NCI-H1417 treated with DMSO at 0.1 percent for 48 hours (cell line): ENCODE data around the gene LPIN3.
A peak's percentile ranks its signal among the peaks of the same experiment; 100 is the strongest.

Experiments used
- DNase-seq: peaks from one replicate; lab custom pipeline; 2025; lab: John Stamatoyannopoulos, UW

LPIN3 gene

DNA sequence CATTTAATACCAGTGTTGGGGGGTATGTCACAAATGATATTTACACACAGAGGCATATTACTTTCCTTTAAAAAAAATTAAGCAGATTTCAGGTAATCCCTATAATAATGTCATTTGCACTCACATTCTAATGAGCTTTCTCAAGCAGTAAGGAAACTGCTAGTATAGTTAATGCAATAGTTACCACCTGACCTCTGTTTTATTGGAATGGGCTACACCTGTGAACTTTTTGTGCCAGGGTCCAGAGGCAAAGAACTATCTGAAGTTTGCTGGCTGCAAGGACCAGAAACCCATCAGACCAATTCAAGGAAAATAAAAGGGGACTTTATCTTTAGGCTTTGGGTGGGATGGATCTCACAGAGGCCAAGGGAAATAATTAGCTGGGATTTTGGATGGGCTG is 20.2 kb upstream of the LPIN3 start:
- no peak for DNase-seq

DNA sequence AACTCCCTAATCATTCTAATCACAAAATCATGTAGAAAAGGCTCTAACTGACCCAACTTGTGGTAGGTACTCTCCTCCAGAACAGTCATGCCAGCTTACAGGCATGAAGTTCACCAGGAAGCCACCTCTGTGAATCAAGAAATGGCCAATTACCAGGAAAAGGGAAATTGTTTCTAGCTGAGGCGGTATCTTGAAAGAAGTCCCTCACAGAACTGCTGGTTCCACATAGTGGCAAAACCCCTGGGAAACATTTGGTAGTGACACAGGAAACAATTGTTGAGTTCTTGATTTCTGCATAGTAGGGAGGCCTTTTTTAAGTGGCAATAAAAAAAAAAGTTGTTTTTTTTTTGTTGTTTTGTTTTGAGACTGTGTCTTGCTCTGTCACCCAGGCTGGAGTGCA is 19.6 kb upstream of the LPIN3 start:
- DNase-seq: no peak

- DNase-seq: no peak
These were observed 13.4 kb upstream of the LPIN3 start for GRCh38 chr20:41327178-41327577.

- DNase-seq: no peak
These were observed 10.9 kb upstream of the LPIN3 start for GRCh38 chr20:41329435-41330342.

DNA sequence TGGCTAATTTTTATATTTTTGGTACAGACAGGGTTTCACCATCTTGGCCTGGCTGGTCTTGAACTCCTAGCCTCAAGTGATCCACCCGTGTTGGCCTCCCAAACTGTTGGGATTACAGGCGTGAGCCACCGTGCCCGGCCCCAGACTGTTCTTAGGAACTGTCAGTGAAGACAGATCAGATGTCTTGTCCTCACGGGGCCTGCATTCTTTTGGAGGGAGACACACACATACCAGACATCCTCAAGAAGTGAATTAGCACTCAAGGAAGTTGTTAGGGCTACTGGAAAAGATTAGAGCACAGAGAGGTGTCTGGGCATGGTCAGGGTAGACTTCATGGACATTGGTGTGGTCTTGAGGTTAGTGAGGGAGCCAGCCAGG is 10.3 kb upstream of the LPIN3 start:
- DNase-seq: no peak

DNA sequence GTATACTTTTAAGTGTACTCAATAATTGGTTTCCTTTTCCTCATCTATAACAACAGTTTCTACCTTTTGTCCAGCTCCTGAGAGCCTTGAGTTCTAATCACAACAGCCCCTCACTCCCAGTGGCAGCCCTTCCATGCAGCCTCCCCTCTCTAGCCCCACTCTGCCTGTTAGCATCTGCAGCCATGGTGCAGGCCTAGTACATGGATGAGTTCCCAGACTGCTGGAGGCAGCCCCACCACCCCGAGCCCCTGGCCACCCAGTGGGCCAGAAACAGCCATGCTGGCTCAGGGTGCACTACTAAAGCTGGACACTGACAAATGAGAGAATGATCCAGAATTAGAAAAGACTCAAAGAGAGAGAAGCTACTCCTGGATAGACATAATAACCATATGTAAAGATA is 9.7 kb upstream of the LPIN3 start:
- DNase-seq: no peak

- DNase-seq: no peak
These were observed 8.9 kb upstream of the LPIN3 start for GRCh38 chr20:41331731-41332130.

- no peak for DNase-seq
These were observed 6.6 kb upstream of the LPIN3 start for GRCh38 chr20:41334036-41334435.

DNA sequence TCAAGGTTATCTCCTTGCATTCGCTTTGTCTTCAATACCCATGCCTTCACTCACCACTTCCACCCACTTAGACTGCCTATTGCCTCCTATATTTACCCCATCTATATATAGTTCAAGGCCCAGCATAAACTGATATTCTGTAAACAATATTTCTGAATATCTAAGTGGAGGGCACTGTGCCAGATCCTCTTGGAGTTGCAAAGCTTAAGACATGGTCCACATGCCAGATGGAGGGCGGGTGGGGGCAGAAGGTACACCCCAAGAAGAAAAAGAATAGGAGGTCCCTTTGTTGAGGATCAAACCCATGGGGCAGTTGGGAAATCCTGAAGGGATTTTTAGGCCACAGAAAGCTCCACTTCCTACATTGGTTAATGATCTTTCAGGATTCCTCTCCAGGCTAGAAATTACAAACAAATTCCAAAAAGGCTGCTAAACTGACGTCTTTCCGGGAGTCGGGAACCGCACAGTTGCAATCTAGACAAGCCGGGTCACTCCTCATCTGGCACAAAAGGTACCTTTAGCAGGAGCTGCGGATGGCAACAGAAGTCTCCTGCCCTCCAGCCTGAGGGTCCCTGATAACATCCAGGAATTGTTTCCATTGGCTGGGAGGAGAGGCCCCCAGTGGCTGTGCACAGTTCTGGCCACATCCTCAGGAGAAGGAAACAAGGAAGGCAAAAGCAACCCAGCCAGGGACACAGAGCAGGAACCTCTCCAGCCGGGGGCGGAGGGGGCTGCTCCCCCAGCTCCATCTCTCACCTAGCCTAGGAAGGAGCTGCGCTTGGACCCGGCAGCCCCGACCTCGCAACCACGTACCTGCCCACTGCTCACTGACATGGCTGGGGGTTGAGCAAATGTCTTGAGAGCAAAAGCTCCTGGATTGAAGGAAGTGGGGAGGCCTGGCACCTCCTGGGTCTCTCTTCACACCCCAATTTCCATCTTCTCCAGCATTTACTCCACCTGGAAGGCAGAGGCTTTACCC is 5.9 kb upstream of the LPIN3 start:
- no peak for DNase-seq

DNA sequence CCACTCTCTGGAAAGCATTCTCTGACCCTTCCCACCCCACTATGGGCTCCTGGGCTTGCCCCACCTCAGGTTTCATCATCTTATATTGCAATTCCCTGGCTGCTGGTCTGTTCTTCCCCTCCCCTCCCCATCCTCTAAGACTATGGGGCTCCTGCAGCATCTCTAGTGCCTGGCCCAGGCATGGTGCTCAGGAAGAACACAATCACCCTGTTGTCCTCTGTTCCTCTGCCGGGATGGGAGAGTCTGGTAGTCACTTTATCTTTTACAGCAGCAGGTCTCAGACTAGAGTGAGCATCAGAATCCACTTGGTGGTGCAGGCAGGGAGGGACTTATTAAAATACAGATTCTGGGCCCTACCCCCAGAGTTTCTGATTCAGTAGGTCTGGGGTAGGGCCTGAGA is 5.0 kb upstream of the LPIN3 start:
- DNase-seq: no peak

GRCh38 chr20:41336711-41337492 is 3.7 kb upstream of the LPIN3 start:
- DNase-seq: no peak

- DNase-seq: peak; percentile 42
These were observed 679 bp upstream of the LPIN3 start for GRCh38 chr20:41339957-41340326.

- no peak for DNase-seq
These were observed 2.1 kb downstream of the LPIN3 start for GRCh38 chr20:41342474-41343464.

- no peak for DNase-seq
These were observed 3.9 kb downstream of the LPIN3 start for GRCh38 chr20:41344477-41344876.

DNA sequence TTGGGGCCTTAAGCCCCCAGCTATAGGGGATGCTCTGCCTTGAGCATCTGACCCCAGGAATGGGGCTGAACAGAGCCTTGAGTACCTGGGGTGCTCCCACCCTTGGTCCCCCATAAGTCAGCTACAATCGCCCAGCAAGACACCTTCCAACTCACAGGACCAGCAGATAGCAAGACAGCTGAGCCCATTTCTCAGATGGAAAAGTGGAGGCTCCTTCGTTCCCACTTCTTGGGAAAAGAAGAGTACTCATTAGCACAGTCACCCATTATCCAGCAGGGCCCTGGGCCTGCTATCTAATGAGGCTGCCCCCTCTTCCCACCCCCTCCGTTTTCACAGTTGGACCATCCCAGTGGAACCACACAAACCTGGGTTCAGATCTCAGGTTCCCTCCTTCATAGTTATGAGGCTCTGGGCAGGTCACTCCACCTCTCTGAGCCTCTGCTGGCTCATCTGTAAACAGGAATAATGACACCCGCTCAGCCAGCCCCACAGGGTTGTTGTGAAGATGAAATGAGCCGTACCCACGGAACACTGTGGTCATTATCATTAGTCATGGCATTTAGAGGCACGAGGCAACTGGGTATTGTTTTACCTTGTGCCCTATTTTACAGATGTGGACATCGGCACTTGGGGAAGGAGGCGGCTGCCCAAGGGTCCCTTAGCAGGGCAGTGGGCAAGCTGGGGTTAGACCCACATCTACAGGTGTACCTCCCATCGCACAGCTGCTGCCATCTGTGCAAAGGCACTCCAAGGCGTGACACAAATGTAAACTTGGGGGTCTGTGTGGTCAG is 4.5 kb downstream of the LPIN3 start:
- no peak for DNase-seq

GRCh38 chr20:41345729-41346067 is 5.1 kb downstream of the LPIN3 start:
- no peak for DNase-seq

- DNase-seq: no peak
These were observed 7.2 kb downstream of the LPIN3 start for GRCh38 chr20:41347523-41348429.

- DNase-seq: no peak
These were observed 8.0 kb downstream of the LPIN3 start for GRCh38 chr20:41348430-41349172.
